ENCODE data around the gene ZNG1A.
"Not testable (repeated sequence)": the region's sequence is repeated elsewhere in the genome, so short reads cannot be mapped to it uniquely, and the experiment has no call there.

ZNG1A gene

GRCh38 chr9:214351-214647 is 35.4 kb upstream of the ZNG1A start:
- no peaks in the 10 kb centered on the region for H3K9me3 Mint-ChIP-seq
- peaks cover 47% of the 10 kb centered on the region for H3K27me3 Mint-ChIP-seq (ENCODE audit: low read depth)
- TF ChIP-seq CTCF (IDR thresholded peaks at IDR 0.05; ENCODE audit: unreplicated experiment in 3 of 3): no peak
- H3K4me1 Mint-ChIP-seq: peaks cover 4% of the 10 kb centered on the region
- H3K4me3 Mint-ChIP-seq: peak overlapping the region; percentile 69 to 75 (median 73)
- H3K27ac Mint-ChIP-seq: no peak overlapping the region
- H3K36me3 Mint-ChIP-seq (ENCODE audit: low read depth): no peaks in the 10 kb centered on the region

GRCh38 chr9:213901-214300 is 35.0 kb upstream of the ZNG1A start:
- not testable (repeated sequence) for H3K9me3 Mint-ChIP-seq; H3K36me3 Mint-ChIP-seq (ENCODE audit: low read depth); H3K4me1 Mint-ChIP-seq; H3K27ac Mint-ChIP-seq
- Mint-ChIP-seq H3K27me3 (ENCODE audit: low read depth) (peaks cover 51% of the 10 kb centered on the region), H3K4me3 (peak overlapping the region; percentile 69 to 75 (median 73))

- Mint-ChIP-seq H3K4me3 (no peak overlapping the region), H3K27me3 (ENCODE audit: low read depth) (peaks cover 52% of the 10 kb centered on the region), H3K36me3 (ENCODE audit: low read depth) (no peaks in the 10 kb centered on the region), H3K4me1 (peaks cover 4% of the 10 kb centered on the region), H3K27ac (no peak overlapping the region), H3K9me3 (no peaks in the 10 kb centered on the region)
- TF ChIP-seq CTCF (IDR thresholded peaks at IDR 0.05; ENCODE audit: unreplicated experiment in 3 of 3): no peak
These were observed 33.4 kb upstream of the ZNG1A start for GRCh38 chr9:212297-212696.

- TF ChIP-seq CTCF (IDR thresholded peaks at IDR 0.05; ENCODE audit: unreplicated experiment in 3 of 3): no peak
- no peak overlapping the region for H3K27ac Mint-ChIP-seq
- no peak overlapping the region for H3K4me3 Mint-ChIP-seq
- H3K27me3 Mint-ChIP-seq (ENCODE audit: low read depth): peaks cover 45% of the 10 kb centered on the region
- H3K36me3 Mint-ChIP-seq (ENCODE audit: low read depth): no peaks in the 10 kb centered on the region
- H3K9me3 Mint-ChIP-seq: no peaks in the 10 kb centered on the region
- H3K4me1 Mint-ChIP-seq: peaks cover under 1% of the 10 kb centered on the region
These were observed 32.7 kb upstream of the ZNG1A start for GRCh38 chr9:211557-211956.

- TF ChIP-seq CTCF (IDR thresholded peaks at IDR 0.05; ENCODE audit: unreplicated experiment in 3 of 3): no peak
- H3K36me3 Mint-ChIP-seq (ENCODE audit: low read depth): no peaks in the 10 kb centered on the region
- H3K27ac Mint-ChIP-seq: no peak overlapping the region
- H3K9me3 Mint-ChIP-seq: no peaks in the 10 kb centered on the region
- H3K4me1 Mint-ChIP-seq: no peaks in the 10 kb centered on the region
- H3K27me3 Mint-ChIP-seq (ENCODE audit: low read depth): peaks cover 39% of the 10 kb centered on the region
- no peak overlapping the region for H3K4me3 Mint-ChIP-seq
These were observed 32.2 kb upstream of the ZNG1A start for GRCh38 chr9:211036-211435.

- H3K4me1 Mint-ChIP-seq: no peaks in the 10 kb centered on the region
- H3K36me3 Mint-ChIP-seq (ENCODE audit: low read depth): no peaks in the 10 kb centered on the region
- TF ChIP-seq CTCF (IDR thresholded peaks at IDR 0.05; ENCODE audit: unreplicated experiment in 3 of 3): no peak
- peaks cover 27% of the 10 kb centered on the region for H3K27me3 Mint-ChIP-seq (ENCODE audit: low read depth)
- H3K4me3 Mint-ChIP-seq: no peak overlapping the region
- H3K9me3 Mint-ChIP-seq: no peaks in the 10 kb centered on the region
- H3K27ac Mint-ChIP-seq: no peak overlapping the region
These were observed 30.4 kb upstream of the ZNG1A start for GRCh38 chr9:209143-209758.
